IMR-90 (cell line): ENCODE data around the gene ACAD10. TPM values are rescaled to one million over a fixed set of nuclear protein-coding genes. Genes with fewer than 3 reads are reported as not detected.

ENCODE experiments used
- ATAC-seq: fragments of 200-7000 bp; cut with Tn5 transposase; 2 replicates; pipeline ENCODE4 v1.9.1; 2020; ENCODE audit warnings: low read depth, mild to moderate bottlenecking, moderate library complexity
- BruUV-seq: library from RNA; stranded (reverse); fragments of 400-500 nt; replicated peaks from 2 replicates; lab custom pipeline; 2021; lab: Mats Ljungman, UMichigan
- CTCF ChIA-PET: fragments of 300-600 bp; formaldehyde crosslinking; extraction: SDS; loops from one replicate; lab custom pipeline; 2021; ENCODE audit warnings: antibody characterized with exemption; lab: Yijun Ruan, JAX
- POLR2A ChIA-PET: fragments of 300-600 bp; sonication (Branson Sonifier 250); formaldehyde crosslinking; loops from one replicate; lab custom pipeline; 2022; ENCODE audit warnings: antibody characterized with exemption; ENCODE audit not compliant: unreplicated experiment; lab: Charles Lee
- DNase-seq: peaks from one replicate; pipeline ENCODE4 v3.0.0; 2013
- H2AFZ ChIP-seq: replicated peaks from 2 replicates; pipeline ENCODE3; 2013; ENCODE audit warnings: low read length, mild to moderate bottlenecking; ENCODE audit not compliant: poor library complexity
- H2AK5ac ChIP-seq: 2 replicates; pipeline ENCODE4 v1.6.1; 2013; ENCODE audit warnings: low read depth, low read length, inconsistent platforms
- H2AK9ac ChIP-seq: replicated peaks from 2 replicates; pipeline ENCODE3; 2013; ENCODE audit warnings: mild to moderate bottlenecking, low read depth, low read length, moderate library complexity; ENCODE audit not compliant: poor library complexity
- H2BK120ac ChIP-seq: 2 replicates; pipeline ENCODE4 v1.6.1; 2013; ENCODE audit warnings: low read depth, low read length, inconsistent platforms
- H2BK15ac ChIP-seq: 3 replicates; pipeline ENCODE4 v1.6.1; 2013; ENCODE audit warnings: low read depth, low read length, inconsistent platforms
- H2BK20ac ChIP-seq: 2 replicates; pipeline ENCODE4 v1.6.1; 2013; ENCODE audit warnings: low read depth, mild to moderate bottlenecking, inconsistent platforms, low read length, moderate library complexity
- H2BK5ac ChIP-seq: 2 replicates; pipeline ENCODE4 v1.6.1; 2013; ENCODE audit warnings: mild to moderate bottlenecking, low read depth, low read length, inconsistent platforms; ENCODE audit not compliant: poor library complexity, severe bottlenecking
- H3K14ac ChIP-seq: replicated peaks from 2 replicates; pipeline ENCODE4 v1.6.1; 2013; ENCODE audit warnings: low read depth, low read length, inconsistent platforms
- H3K18ac ChIP-seq: 2 replicates; pipeline ENCODE4 v1.6.1; 2013; ENCODE audit warnings: low read depth, low read length, control low read depth
- H3K23ac ChIP-seq: 2 replicates; pipeline ENCODE4 v1.6.1; 2013; ENCODE audit warnings: low read depth, low read length, inconsistent platforms
- H3K27ac ChIP-seq: 2 replicates; pipeline ENCODE4 v1.5.1; 2013; ENCODE audit warnings: mild to moderate bottlenecking, control low read depth, low read length; ENCODE audit not compliant: insufficient read depth
- H3K27me3 ChIP-seq: 2 replicates; pipeline ENCODE4 v1.6.1; 2013; ENCODE audit warnings: low read length; ENCODE audit not compliant: control insufficient read depth, insufficient read depth
- H3K36me3 ChIP-seq: 2 replicates; pipeline ENCODE4 v1.6.1; 2013; ENCODE audit warnings: low read length, mixed read lengths; ENCODE audit not compliant: control insufficient read depth, insufficient read depth
- H3K4ac ChIP-seq: 2 replicates; pipeline ENCODE4 v1.6.1; 2013; ENCODE audit warnings: low read depth, low read length, inconsistent platforms
- H3K4me1 ChIP-seq: 2 replicates; pipeline ENCODE4 v1.6.1; 2013; ENCODE audit warnings: low read length, mixed read lengths; ENCODE audit not compliant: control insufficient read depth, insufficient read depth
- H3K4me2 ChIP-seq: 2 replicates; pipeline ENCODE4 v1.6.1; 2013; ENCODE audit warnings: low read depth, mild to moderate bottlenecking, control low read depth, low read length, moderate library complexity
- H3K4me3 ChIP-seq: 2 replicates; pipeline ENCODE4 v1.5.1; 2013; ENCODE audit warnings: low read depth, mild to moderate bottlenecking, control low read depth, low read length, moderate library complexity; ENCODE audit not compliant: insufficient read depth
- H3K56ac ChIP-seq: 2 replicates; pipeline ENCODE4 v1.6.1; 2013; ENCODE audit warnings: low read length, inconsistent platforms; ENCODE audit not compliant: insufficient read depth; ENCODE audit errors: extremely low read depth
- H3K79me1 ChIP-seq, 2 experiments: 2 replicates each; pipeline ENCODE4 v1.6.1; 2013; ENCODE audit warnings: low read length in 2 of 2, inconsistent platforms in 1 of 2, low read depth in 1 of 2
- H3K9ac ChIP-seq: 2 replicates; pipeline ENCODE4 v1.6.1; 2013; ENCODE audit warnings: low read depth, low read length, control low read depth
- H3K9me1 ChIP-seq: 2 replicates; pipeline ENCODE4 v1.6.1; 2013; ENCODE audit warnings: low read length, inconsistent platforms; ENCODE audit not compliant: insufficient read depth
- H3K9me3 ChIP-seq: 2 replicates; pipeline ENCODE4 v1.6.1; 2013; ENCODE audit warnings: low read length; ENCODE audit not compliant: control insufficient read depth, insufficient read depth
- H4K20me1 ChIP-seq: 2 replicates; pipeline ENCODE4 v1.6.1; 2013; ENCODE audit warnings: low read length, inconsistent platforms; ENCODE audit not compliant: insufficient read depth
- H4K5ac ChIP-seq: 2 replicates; pipeline ENCODE4 v1.6.1; 2013; ENCODE audit warnings: mild to moderate bottlenecking, low read depth, low read length, control low read depth
- H4K8ac ChIP-seq, 2 experiments: 2 replicates each; pipeline ENCODE4 v1.6.1; 2013; ENCODE audit warnings: low read depth in 2 of 2, low read length in 2 of 2, control low read depth in 1 of 2, inconsistent platforms in 1 of 2
- H4K91ac ChIP-seq: 2 replicates; pipeline ENCODE4 v1.6.1; 2013; ENCODE audit warnings: low read depth, low read length, inconsistent platforms; ENCODE audit not compliant: insufficient read depth
- BHLHE40 ChIP-seq: fragments of 150-350 bp; IDR thresholded peaks from 2 replicates; pipeline ENCODE4 v1.6.1; 2016; ENCODE audit warnings: mild to moderate bottlenecking, low read depth, low read length
- CEBPB ChIP-seq: IDR thresholded peaks from 2 replicates; pipeline ENCODE4 v1.6.1; 2012; ENCODE audit warnings: low read depth, low read length, improper control_type of control experiment
- CHD1 ChIP-seq: IDR thresholded peaks from 2 replicates; pipeline ENCODE4 v1.6.1; 2012; ENCODE audit warnings: low read depth, low read length, improper control_type of control experiment
- FOS ChIP-seq: fragments of 150-350 bp; IDR thresholded peaks from 2 replicates; pipeline ENCODE4 v1.6.1; 2016; ENCODE audit warnings: low read depth, low read length
- MAFK ChIP-seq: IDR thresholded peaks from 2 replicates; pipeline ENCODE4 v1.6.1; 2012; ENCODE audit warnings: low read depth, low read length, improper control_type of control experiment
- MAZ ChIP-seq: IDR thresholded peaks from 2 replicates; pipeline ENCODE4 v1.6.1; 2012; ENCODE audit warnings: low read depth, mild to moderate bottlenecking, low read length, improper control_type of control experiment, moderate library complexity, borderline replicate concordance
- MXI1 ChIP-seq: IDR thresholded peaks from 2 replicates; pipeline ENCODE4 v1.6.1; 2012; ENCODE audit warnings: low read depth, mild to moderate bottlenecking, low read length, moderate library complexity, borderline replicate concordance
- NFE2L2 ChIP-seq: fragments of 150-350 bp; IDR thresholded peaks from 2 replicates; pipeline ENCODE4 v1.6.1; 2016; ENCODE audit warnings: low read depth, mild to moderate bottlenecking, low read length
- POLR2A ChIP-seq: IDR thresholded peaks from 2 replicates; pipeline ENCODE4 v1.6.1; 2012; ENCODE audit warnings: mild to moderate bottlenecking, low read depth, low read length
- RAD21 ChIP-seq: IDR thresholded peaks from 2 replicates; pipeline ENCODE4 v1.6.1; 2012; ENCODE audit warnings: low read length, improper control_type of control experiment
- RCOR1 ChIP-seq: IDR thresholded peaks from 2 replicates; pipeline ENCODE4 v1.6.1; 2012; ENCODE audit warnings: mild to moderate bottlenecking, low read length, improper control_type of control experiment; ENCODE audit not compliant: insufficient replicate concordance
- RFX5 ChIP-seq: IDR thresholded peaks from 2 replicates; pipeline ENCODE4 v1.8.0; 2012; ENCODE audit warnings: low read depth, mild to moderate bottlenecking, low read length, moderate library complexity
- SMC3 ChIP-seq: fragments of 150-350 bp; IDR thresholded peaks from 2 replicates; pipeline ENCODE4 v1.6.1; 2016; ENCODE audit warnings: low read depth, mild to moderate bottlenecking, antibody characterized with exemption, low read length, moderate library complexity
- WGBS, 2 experiments: methylation state at CpG; one replicate each; pipeline versions ENCODE4 v1.1.5 to v1.1.7; 2013; ENCODE audit warnings: missing lambda C conversion rate in 2 of 2; ENCODE audit not compliant: insufficient read length in 1 of 2; ENCODE audit errors: extremely low coverage in 2 of 2; 5-methylcytosine and 5-hydroxymethylcytosine counted together
- dilution Hi-C: fragments of 300-500 bp; cut with HindIII; formaldehyde crosslinking; loops from one replicate; pipeline ENCODE4 v1.14.3; 2018; ENCODE audit warnings: low sequenced_read_pairs; ENCODE audit not compliant: unreplicated experiment
- in situ Hi-C: fragments of 300-500 bp; cut with MboI; formaldehyde crosslinking; loops from 3 replicates; pipeline ENCODE4 v1.14.3; 2019; ENCODE audit warnings: low sequenced_read_pairs, inconsistent platforms, mixed read lengths
- intact Hi-C: fragments of 100-400 bp; cut with micrococcal nuclease; formaldehyde crosslinking; loops from 2 replicates; pipeline ENCODE4 v1.10.0; 2022
- polyA plus RNA-seq, 3 experiments: library from polyadenylated mRNA; depleted of rRNA; stranded (reverse); fragments of >200 nt; gene quantifications; 2 replicates each; pipeline ENCODE4 v1.2.3, GENCODE V29; 2012; ENCODE audit warnings: low replicate concordance in 1 of 3
- total RNA-seq: library from RNA; depleted of rRNA; stranded (reverse); fragments of >200 nt; gene quantifications from 2 replicates; pipeline ENCODE4 v1.2.3, GENCODE V29; 2012
- TF ChIP-seq, protein P1 (sequence below): fragments of 150-350 bp; IDR thresholded peaks from 2 replicates; pipeline ENCODE4 v1.6.1; 2017; ENCODE audit warnings: mild to moderate bottlenecking, antibody characterized with exemption, low read length, low read depth
- TF ChIP-seq, protein P2 (sequence below): fragments of 150-350 bp; IDR thresholded peaks from 2 replicates; pipeline ENCODE4 v1.6.1; 2016; ENCODE audit warnings: low read depth, mild to moderate bottlenecking, low read length, moderate library complexity, borderline replicate concordance
- TF ChIP-seq, protein P3 (sequence below): conservative IDR thresholded peaks from 2 replicates; pipeline ENCODE4 v1.5.1; 2012; ENCODE audit warnings: mild to moderate bottlenecking, low read depth, low read length, improper control_type of control experiment

The ACAD10 gene
- total and polyA plus RNA-seq, 2 of the 4 experiments (the other 2 are of a cell fraction): 12.4 to 21.0 TPM

DNA sequence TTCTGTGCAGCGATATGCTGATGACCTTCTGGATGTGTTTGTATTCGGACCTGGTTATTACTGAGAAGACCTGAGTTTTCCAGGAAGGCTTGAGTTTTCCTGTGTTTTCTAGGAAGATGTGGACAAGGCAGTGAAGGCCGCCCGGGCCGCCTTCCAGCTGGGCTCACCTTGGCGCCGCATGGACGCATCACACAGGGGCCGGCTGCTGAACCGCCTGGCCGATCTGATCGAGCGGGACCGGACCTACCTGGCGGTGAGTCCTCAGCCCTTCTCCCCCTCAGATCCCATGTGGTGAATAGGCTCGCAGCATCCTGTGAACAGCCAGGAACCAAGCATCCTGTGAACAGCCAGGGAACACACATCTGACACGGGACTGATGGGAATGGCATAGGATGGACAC lies 97.2 kb downstream of the ACAD10 start:
- Histone ChIP-seq H2AK5ac (no peak overlapping the region), H3K9me3 (peaks cover 3% of the 10 kb centered on the region; the same call in 1 of the 2 replicates), H2BK15ac (no peak overlapping the region), H3K4me1 (peaks cover 5% of the 10 kb centered on the region; the same call in 1 of the 2 replicates), H3K18ac (no peak overlapping the region), H2AFZ (no peak overlapping the region), H3K4me2 (no peak overlapping the region), H3K4me3 (no peak overlapping the region), H2BK5ac (no peak overlapping the region), H2AK9ac (no peak overlapping the region), H3K23ac (no peak overlapping the region), H3K14ac (no peak overlapping the region), H2BK120ac (no peak overlapping the region), H2BK20ac (no peak overlapping the region), H3K27ac (no peak overlapping the region), H3K9ac (no peak overlapping the region), H4K20me1 (0 out of 2 replicates have a peak, but pooled peaks cover 4% of the 10 kb centered on the region), H4K8ac (no peak overlapping the region), H3K4ac (no peak overlapping the region), H3K79me1 (peaks cover 5 to 18% of the 10 kb centered on the region in 2 experiments; a peak in 2 of 4 replicates), H3K9me1 (peaks cover 15% of the 10 kb centered on the region; the same call in 1 of the 2 replicates), H3K27me3 (no peaks in the 10 kb centered on the region), H4K5ac (no peak overlapping the region), H4K91ac (no peak overlapping the region), H3K36me3 (peaks cover 63% of the 10 kb centered on the region), H3K56ac (no peak overlapping the region)
- in situ Hi-C loops (no loop called here), intact Hi-C loops (no loop called here), dilution Hi-C loops (no loop called here)
- 100% methylated on average over 2 of the region's 17 CpGs; no CpG with 5 or more reads in 1 of the 2 experiments for WGBS, 2 experiments
- no TSS peak for BruUV-seq
- CTCF ChIA-PET: no interaction called here
- DNase-seq (no peak), ATAC-seq (no peak)
- POLR2A ChIA-PET: no interaction called here
- TF ChIP-seq, protein P1, sequence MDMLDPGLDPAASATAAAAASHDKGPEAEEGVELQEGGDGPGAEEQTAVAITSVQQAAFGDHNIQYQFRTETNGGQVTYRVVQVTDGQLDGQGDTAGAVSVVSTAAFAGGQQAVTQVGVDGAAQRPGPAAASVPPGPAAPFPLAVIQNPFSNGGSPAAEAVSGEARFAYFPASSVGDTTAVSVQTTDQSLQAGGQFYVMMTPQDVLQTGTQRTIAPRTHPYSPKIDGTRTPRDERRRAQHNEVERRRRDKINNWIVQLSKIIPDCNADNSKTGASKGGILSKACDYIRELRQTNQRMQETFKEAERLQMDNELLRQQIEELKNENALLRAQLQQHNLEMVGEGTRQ: no peak
- TF ChIP-seq FOS: no peak
- no peak for TF ChIP-seq RAD21
- TF ChIP-seq, protein P2, sequence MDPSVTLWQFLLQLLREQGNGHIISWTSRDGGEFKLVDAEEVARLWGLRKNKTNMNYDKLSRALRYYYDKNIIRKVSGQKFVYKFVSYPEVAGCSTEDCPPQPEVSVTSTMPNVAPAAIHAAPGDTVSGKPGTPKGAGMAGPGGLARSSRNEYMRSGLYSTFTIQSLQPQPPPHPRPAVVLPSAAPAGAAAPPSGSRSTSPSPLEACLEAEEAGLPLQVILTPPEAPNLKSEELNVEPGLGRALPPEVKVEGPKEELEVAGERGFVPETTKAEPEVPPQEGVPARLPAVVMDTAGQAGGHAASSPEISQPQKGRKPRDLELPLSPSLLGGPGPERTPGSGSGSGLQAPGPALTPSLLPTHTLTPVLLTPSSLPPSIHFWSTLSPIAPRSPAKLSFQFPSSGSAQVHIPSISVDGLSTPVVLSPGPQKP: no peak
- no peak for TF ChIP-seq CEBPB
- TF ChIP-seq CHD1: no peak
- TF ChIP-seq MXI1: no peak
- no peak for TF ChIP-seq NFE2L2
- no peak for TF ChIP-seq RCOR1
- TF ChIP-seq POLR2A: no peak
- no peak for TF ChIP-seq RFX5
- TF ChIP-seq MAFK: no peak
- TF ChIP-seq BHLHE40: no peak
- TF ChIP-seq MAZ: no peak
- TF ChIP-seq SMC3: no peak
- TF ChIP-seq, protein P3, sequence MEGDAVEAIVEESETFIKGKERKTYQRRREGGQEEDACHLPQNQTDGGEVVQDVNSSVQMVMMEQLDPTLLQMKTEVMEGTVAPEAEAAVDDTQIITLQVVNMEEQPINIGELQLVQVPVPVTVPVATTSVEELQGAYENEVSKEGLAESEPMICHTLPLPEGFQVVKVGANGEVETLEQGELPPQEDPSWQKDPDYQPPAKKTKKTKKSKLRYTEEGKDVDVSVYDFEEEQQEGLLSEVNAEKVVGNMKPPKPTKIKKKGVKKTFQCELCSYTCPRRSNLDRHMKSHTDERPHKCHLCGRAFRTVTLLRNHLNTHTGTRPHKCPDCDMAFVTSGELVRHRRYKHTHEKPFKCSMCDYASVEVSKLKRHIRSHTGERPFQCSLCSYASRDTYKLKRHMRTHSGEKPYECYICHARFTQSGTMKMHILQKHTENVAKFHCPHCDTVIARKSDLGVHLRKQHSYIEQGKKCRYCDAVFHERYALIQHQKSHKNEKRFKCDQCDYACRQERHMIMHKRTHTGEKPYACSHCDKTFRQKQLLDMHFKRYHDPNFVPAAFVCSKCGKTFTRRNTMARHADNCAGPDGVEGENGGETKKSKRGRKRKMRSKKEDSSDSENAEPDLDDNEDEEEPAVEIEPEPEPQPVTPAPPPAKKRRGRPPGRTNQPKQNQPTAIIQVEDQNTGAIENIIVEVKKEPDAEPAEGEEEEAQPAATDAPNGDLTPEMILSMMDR: no peak
